Panc1 (cell line): ENCODE results near the gene CTNND2.

ENCODE experiments used
- CTCF ChIP-seq: fragments of 450-650 bp; IDR thresholded peaks from 2 replicates; pipeline ENCODE4 v1.5.1; 2017; ENCODE audit warnings: mild to moderate bottlenecking
- POLR2AphosphoS5 ChIP-seq: IDR thresholded peaks from 2 replicates; pipeline ENCODE4 v1.6.1; 2012; ENCODE audit warnings: mild to moderate bottlenecking, low read depth, low read length, moderate library complexity
- SIN3A ChIP-seq: IDR thresholded peaks from 2 replicates; pipeline ENCODE4 v1.6.1; 2012; ENCODE audit warnings: low read depth, mild to moderate bottlenecking, low read length, moderate library complexity, borderline replicate concordance; ENCODE audit not compliant: insufficient read depth
- TCF7L2 ChIP-seq: IDR thresholded peaks from 2 replicates; pipeline ENCODE4 v1.6.1; 2011; ENCODE audit warnings: mild to moderate bottlenecking, low read depth, low read length, inconsistent platforms

DNA sequence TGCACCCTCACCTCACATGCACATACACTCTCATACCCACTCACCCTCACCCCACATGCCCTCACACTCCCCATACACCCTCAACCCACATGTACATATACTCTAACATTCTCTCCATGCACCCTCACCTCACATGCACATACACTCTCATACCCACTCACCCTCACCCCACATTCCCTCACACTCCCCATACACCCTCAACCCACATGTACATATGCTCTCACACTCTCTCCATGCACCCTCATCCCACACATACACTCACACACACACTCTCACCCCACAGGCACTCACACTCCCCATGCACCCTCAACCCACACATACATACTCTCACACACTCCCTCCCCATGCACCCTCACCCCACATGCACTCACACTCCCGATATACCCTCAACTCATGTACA, 593.0 kb downstream of the CTNND2 start:
- no peak for TF ChIP-seq POLR2AphosphoS5
- TF ChIP-seq CTCF, result no peak
- TF ChIP-seq TCF7L2, result no peak
- no peak for TF ChIP-seq SIN3A
